GM18505 (cell line): Measurements from ENCODE around the gene OSTM1.
"Not testable (repeated sequence)": the region's sequence is repeated elsewhere in the genome, so short reads cannot be mapped to it uniquely, and the experiment has no call there.

Experiments
- ATAC-seq: cut with Tn5 transposase; IDR thresholded peaks from one replicate; pipeline ENCODE4 v1.9.1; 2021; ENCODE audit not compliant: unreplicated experiment
- POLR2A ChIP-seq: IDR thresholded peaks from 4 replicates; pipeline ENCODE4 v1.6.1; 2011; ENCODE audit warnings: borderline replicate concordance; ENCODE audit not compliant: insufficient read depth, insufficient read length; ENCODE audit errors: extremely low read depth

The OSTM1 gene

DNA sequence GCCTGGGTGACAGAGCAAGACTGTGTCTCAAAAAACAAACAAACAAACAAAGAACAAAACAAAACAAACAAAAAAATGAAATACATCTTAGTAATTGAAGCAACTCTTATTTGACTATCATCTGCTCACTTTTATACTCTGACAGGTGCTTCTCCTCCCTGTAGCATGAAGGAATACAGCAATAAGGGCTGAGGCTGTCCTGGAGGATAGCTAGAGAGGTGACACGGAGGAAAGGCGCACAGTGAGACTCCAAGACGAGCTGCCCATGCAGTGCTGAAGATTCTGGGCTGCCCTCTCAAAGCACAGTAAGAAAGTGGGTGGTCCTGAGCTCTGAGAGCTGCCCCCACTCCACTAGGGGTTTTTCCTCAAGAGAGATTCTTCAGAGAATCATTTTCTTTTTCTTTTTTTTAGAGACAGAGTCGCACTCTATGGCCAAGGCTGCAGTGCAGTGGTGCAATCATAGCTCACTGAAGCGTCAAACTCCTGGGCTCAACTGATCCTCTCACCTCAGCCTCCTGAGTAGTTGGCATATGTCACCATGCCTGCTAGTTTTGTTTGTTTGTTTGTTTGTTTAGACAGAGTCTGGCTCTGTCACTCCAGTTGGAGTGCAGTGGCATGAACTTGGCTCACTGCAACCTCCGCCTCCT lies 50.0 kb downstream of the OSTM1 start:
- TF ChIP-seq POLR2A = no peak
- ATAC-seq = no peak

DNA sequence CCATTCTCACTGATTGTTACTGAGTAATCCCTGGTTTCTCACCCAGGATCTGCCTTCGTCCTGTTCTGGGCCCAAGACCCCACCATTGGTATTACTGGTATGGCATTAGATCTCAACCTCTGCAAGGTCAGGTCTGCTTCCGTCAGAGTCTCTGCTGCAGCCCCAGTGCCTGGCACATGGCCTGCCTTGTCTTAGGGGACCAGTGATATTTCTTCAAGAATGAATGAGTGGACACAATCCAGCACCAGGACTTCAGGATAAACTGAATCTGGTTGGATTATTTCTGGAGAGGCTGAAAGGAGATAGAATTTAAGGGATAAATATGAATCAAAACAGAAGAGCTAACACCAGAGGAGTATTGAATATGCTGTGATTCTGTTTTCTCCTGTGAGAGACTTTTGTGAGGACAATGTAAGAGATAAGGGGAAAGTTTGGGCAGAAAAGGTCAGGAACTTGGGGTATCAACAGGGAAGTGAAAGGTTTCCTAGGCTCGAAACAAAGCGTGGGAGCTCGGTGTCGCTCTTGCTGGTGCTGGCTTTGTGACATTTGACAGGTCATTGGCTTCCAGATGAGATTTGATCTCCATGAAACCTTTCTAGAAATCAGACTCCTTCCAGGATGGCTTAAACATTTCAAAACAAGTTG lies 53.9 kb downstream of the OSTM1 start:
- no peak for ATAC-seq
- TF ChIP-seq POLR2A = no peak

DNA sequence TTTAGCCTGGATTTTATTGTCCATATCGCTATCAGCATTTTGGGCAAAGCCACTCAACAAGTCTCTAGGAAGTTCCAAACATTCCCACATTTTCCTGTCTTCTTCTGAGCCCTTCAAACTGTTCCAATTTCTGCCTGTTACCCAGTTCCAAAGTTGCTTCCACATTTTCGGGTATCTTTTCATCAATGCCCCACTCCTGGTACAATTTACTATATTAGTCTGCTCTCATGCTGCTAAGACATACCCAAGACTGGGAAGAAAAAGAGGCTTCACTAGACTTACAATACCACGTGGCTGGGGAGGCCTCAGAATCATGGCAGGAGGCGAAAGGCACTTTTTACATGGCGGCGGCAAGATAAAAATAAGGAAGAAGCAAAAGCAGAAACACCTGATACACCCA lies 58.3 kb downstream of the OSTM1 start:
- ATAC-seq = not testable (repeated sequence)

DNA sequence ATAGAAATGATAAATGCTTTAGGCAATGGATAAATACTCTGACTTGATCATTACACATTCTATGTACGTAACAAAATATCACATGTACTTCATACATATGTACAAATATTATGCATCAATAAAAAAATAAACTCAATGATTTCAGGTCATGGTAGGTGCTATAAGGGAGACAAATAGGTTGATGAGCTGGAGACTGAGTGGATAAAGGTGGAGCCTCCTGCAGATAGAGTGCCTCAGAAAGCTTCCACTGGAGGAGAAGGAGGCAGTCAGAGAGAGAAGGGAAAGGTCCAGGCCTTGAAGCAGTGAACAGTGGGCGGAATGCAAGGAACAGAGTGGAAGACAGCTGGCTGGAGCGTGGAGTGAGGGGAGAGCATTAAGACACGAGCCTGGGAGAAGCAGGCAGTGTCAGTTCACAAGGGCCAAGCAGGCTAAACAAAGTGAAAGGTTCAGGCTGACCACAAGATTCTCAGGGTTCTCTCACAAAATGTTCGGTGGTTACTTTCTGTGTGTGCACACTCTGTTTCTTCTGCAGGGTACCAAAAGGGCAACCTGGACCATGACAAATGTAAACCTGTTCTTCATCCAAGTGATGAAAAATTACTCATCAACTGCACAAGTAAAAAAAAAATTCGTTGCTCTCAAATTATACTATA lies 60.6 kb downstream of the OSTM1 start:
- no peak for TF ChIP-seq POLR2A
- no peak for ATAC-seq

DNA sequence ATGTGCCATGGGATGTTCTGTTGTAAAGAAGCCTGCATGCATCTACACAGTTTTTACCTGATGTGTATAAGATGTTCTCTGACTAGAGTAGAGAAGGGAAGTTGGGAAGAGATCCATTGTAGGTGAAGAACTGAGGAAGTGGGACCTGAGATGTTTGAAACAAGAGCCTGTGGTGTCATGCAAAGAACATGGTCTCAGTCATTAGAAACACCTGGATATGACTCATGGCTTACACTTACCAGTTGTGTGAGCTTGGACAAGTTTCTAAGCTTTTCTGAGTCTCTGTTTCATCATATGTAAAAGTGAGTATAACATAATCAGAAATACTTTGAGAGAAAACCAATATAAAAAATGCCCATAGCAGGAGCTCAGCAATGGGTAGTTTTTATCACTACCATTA lies 64.6 kb downstream of the OSTM1 start:
- TF ChIP-seq POLR2A = no peak
- ATAC-seq = no peak

DNA sequence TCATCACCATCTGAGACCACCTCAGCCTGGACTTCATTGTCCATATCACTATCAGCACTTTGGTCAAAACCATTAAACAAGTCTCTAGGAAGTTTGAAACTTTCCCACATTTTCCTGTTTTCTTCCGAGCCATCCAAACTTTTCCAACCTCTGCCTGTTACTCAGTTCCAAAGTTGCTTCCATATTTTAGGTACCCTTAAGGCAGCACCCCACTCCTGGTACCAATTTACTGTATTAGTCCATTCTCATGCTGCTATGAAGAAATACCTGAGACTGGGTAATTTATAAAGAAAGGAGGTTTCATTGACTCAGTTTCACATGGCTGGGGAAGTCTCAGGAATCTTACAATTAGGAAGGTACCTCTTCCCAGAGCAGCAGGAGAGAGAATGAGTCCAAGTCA lies 65.3 kb downstream of the OSTM1 start:
- not testable (repeated sequence) for ATAC-seq

DNA sequence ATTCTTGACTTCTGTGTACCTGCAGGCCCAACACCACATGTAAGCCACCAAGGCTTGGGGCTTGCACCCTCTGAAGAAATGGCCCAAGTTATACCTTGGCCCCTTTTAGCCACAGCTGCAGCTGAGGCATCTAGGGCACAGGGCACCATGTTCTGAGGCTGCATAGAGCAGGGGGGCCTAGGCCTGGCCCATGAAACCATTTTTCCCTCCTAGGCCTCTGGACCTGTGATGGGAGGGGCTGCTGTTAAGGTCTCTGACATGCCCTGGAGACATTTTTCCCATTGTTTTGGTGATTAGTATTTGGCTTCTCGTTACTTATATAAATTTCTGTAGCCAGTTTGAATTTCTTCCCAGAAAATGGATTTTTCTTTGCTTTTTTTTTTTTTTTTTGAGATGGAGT lies 66.2 kb downstream of the OSTM1 start:
- no peak for TF ChIP-seq POLR2A
- no peak for ATAC-seq

DNA sequence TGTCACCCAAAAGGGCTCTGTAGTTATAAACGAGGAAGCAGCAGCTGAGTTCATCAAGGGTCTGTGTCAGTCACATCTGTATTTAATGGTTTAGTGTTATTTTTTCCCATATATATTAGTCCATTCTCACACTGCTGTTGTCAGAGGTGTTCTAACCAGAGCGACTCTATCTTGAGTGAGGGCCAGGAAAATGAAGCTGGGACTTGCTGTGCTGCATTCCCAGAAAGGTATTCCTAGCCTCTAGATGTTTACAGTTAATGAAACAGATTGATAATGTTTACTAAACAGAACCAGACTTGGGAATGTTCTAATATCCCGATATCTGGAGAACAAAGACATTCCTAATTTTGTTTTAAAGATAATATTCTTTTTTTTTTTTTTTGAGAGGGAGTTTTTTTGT lies 68.6 kb downstream of the OSTM1 start:
- no peak for ATAC-seq
- no peak for TF ChIP-seq POLR2A

DNA sequence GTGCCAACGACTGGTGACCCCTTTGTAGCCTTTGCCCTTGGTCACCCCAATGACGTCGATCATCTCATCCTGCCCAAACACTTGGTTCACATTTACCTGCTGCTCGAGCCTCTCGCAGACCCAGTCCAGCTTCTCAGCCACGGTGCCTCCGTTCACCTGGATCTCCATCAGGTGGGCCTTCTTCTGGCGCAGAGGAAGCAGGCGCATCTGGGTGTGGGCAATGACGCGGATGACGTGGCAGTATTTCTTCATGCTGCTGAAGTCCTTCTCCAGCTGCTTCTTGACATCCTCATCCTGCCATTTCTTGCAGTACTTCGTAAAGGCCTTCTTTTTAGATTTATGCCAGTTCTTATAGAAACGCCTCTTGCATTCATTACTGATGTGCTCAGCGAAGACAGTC lies 69.7 kb downstream of the OSTM1 start:
- TF ChIP-seq POLR2A = no peak

DNA sequence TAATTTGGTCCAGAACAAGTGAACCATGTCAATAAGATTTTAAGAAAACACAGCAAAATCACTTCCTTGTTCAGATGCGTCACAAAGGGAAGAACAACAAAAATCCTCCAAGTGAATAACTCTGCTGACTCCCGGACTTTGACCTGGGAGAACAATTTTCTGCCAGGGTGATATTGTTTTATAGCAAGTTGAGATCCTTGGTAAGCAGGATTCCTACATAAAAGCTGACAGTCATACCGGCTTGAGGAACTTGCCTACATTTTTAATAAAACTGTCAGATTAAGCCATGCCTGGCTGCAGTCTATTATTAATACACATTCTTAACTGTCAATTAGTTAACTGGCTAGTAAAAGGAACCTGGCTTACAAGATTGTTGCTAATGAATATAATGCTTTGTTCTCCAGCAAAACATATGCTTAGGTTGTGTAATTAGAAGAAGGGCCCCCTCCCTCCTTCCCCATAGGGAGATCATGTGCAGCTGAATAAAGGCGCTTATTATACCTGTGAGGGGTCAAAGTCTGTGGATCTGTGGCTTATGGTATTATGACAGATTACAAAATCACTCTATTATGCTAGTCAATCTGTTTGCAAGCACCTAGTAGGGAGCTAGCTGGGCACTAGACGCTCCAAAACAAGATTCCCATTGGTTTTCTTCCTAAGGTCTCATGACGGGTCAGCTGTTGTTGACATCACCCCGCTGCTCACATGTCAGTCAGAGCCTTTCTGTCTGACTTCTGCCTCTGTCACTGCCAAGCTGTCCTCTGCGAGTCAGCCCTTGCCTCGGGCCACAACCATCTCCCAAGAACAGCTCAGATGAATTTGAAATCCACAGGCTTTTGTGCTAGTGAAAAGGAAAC lies 71.9 kb downstream of the OSTM1 start:
- TF ChIP-seq POLR2A = no peak
- ATAC-seq = no peak

More for the DNA sequence above, 69.7 kb downstream of the OSTM1 start:
- no peak for ATAC-seq

DNA sequence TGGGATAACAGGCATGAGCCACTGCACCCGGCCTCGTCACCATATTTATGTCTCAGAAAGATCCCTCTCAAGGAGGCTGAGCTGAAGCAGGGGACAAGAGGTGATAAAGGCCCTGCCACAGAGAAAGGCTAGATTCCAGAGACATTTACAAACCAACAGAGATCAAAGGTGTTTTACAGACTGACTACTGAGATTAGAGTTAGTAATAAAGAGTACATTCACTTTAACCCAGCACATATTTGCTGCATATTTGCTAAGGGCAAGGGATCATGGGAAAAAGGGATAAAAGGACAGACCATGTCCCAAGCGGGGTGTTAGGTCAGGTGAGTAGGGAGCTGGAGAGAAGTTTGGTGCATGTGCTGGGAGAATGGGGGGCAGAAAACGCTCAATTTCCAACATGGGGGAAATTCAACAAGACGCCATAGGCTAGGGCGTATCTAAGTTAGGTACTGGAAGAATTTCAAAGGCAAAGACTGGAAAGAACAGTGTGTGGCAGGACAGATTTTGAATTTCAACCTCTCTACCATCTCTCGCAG lies 72.8 kb downstream of the OSTM1 start:
- ATAC-seq = no peak
- TF ChIP-seq POLR2A = no peak

DNA sequence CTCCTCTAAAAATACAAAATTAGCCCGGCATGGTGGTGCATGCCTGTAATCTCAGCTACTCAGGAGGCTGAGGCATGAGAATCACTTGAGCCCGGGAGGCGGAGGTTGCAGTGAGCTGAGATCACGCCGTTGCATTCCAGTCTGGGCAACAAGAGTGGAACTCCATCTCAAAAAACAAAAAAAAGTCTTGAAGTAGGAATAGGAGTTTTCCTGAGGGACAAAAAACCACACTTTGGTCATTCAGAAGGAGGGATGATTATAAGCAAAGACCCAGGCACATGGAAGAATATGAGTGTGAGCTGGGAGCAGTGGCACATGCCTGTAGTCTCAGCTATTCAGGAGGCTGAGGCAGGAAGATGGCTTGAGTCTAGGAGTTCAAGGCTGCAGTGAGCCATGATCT lies 74.3 kb downstream of the OSTM1 start:
- ATAC-seq = not testable (repeated sequence)

DNA sequence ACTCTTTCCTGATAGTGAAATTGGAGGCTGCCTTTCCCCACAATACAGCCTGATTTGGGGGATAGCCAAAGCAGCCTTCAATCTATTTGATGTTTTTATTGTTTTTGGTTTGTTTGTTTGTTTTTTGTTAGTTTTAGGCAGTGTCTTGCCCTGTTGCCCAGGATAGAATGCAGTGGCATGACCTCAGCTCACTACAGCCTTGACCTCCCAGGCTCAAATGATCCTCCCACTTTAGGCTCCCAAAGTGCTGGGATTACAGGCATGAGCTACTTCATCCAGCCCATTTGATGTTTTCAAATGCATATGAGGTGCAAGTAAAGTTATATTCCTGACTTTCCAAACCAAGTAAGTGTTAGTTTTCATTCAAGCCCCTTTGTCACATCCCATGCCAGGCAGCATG lies 75.2 kb downstream of the OSTM1 start:
- TF ChIP-seq POLR2A = no peak
- ATAC-seq = no peak
